Right renal pelvis (tissue), 4 donors: Measurements from ENCODE around the gene GPR137B. TPM values are rescaled to one million over a fixed set of nuclear protein-coding genes. Genes with fewer than 3 reads are reported as not detected.
A peak's percentile ranks its signal among the peaks of the same experiment; 100 is the strongest.

Source experiments
- DNase-seq, 4 donors: peaks; one replicate each; pipeline ENCODE4 v3.0.0-alpha.2; 2013; ENCODE audit warnings: low read depth in 4 of 4, low spot score in 3 of 4, missing footprints in 1 of 4
- polyA plus RNA-seq, 4 donors: library from polyadenylated mRNA; unstranded; fragments of 120-200 nt; gene quantifications; one replicate each; pipeline ENCODE4 v1.2.1, GENCODE V29; 2013; ENCODE audit not compliant: insufficient read length in 4 of 4

The GPR137B gene
- polyA plus RNA-seq = 10 to 100 TPM; 36.4 to 47.4 (median 40.7) TPM

- DNase-seq = no peak
These were observed at the start of gene GPR137B for GRCh38 chr1:236142253-236143103. TSS of gene GPR137B (plus strand) at chr1:236142539. CDS start at chr1:236142623, 84 bp downstream.

GRCh38 chr1:236092899-236093298 lies 49.4 kb upstream of the GPR137B start:
- DNase-seq = no peak

GRCh38 chr1:236095705-236096520 lies 46.4 kb upstream of the GPR137B start:
- no peak for DNase-seq

GRCh38 chr1:236096660-236097482 lies 45.5 kb upstream of the GPR137B start:
- peak in 3 of 4 donors; percentile 38 to 68 (median 57) for DNase-seq

DNA sequence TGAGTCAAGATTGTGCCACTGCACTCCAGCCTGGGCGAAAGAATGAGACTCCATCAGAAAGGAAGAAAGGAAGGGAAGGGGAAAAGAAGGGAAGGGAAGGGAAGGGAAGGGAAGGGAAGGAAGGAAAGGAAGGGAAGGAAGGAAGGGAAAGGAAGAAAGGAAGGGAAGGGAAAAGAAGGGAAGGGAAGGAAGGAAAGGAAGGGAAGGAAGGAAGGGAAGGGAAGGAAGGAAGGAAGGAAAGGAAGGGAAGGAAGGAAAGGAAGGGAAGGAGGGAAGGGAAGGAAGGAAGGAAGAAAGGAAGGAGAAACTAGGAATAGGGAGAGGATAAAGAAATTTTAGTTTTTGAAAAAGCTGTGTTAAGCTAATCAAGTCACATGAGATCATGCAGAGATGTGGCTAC lies 44.1 kb upstream of the GPR137B start:
- no peak for DNase-seq

GRCh38 chr1:236099355-236099974 lies 42.9 kb upstream of the GPR137B start:
- no peak for DNase-seq

- no peak for DNase-seq
These were observed 41.5 kb upstream of the GPR137B start for GRCh38 chr1:236100799-236101198.

GRCh38 chr1:236101233-236102200 lies 40.8 kb upstream of the GPR137B start:
- DNase-seq = no peak

DNA sequence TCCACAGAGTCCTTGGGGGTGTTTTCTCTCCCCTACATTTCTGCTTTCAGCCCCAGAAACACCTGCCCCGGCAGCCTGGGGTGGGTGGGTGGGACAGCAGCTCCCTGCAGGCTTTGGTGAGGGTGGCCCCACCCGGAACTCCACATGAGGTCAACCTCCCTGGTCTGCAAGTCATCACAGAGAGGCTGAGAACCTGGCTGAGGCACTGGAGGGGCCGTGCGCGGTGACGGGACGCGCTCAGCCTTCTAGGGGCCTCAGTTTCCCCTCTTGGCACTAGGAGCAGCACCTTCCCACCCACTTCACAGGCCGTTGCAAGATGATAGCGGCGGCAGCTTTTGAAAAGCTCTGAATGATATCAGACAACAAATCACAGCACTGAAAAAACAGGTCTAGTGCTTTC lies 39.7 kb upstream of the GPR137B start:
- DNase-seq = no peak

DNA sequence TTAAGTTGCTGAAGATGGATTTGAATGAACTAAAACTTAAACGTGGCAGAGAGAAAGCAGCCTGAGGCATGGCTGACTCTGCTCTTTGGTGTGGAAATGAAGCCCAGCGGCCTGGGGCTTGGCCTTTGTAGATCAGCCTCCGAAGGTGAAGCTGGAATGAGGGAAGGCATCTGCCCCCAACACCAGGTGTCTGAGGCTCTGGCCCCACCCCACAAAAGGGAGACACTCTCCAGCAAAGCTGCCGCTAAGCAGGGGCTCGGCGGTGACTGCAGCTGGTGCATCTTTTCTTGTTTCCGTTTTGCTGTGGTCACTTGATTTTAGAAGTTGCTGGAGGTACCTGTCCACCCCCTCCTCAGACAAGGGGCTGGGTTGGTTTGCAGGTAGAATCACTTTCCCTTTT lies 39.3 kb upstream of the GPR137B start:
- DNase-seq = no peak

DNA sequence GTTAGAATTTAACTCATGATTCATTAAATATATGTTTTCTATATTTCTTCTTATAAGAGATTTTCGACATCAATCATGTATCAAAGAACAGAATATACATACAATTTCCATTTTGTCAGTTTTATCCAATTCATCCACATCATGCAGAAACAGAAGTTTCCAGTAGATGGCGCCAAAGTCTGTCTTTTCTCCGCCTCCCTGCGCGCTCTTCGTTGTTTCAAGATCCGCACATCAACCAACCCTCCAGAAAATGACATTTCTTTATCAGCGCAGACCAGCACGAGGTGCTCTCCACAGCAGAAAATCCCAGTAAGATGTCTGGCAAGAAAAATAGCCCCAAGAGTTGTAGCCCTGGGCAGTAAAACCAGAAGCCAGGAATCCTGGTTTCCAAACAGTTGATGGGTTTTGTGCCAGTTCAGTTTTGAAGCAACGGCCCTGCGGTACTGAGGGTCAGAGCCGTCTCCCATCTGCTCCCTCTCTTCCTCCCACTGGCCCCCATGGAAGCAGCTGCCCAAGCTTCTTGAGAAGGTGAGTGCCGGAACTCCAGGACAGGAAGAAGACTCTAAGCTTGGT lies 38.6 kb upstream of the GPR137B start:
- peak; percentile 26 to 65 (median 42) for DNase-seq

DNA sequence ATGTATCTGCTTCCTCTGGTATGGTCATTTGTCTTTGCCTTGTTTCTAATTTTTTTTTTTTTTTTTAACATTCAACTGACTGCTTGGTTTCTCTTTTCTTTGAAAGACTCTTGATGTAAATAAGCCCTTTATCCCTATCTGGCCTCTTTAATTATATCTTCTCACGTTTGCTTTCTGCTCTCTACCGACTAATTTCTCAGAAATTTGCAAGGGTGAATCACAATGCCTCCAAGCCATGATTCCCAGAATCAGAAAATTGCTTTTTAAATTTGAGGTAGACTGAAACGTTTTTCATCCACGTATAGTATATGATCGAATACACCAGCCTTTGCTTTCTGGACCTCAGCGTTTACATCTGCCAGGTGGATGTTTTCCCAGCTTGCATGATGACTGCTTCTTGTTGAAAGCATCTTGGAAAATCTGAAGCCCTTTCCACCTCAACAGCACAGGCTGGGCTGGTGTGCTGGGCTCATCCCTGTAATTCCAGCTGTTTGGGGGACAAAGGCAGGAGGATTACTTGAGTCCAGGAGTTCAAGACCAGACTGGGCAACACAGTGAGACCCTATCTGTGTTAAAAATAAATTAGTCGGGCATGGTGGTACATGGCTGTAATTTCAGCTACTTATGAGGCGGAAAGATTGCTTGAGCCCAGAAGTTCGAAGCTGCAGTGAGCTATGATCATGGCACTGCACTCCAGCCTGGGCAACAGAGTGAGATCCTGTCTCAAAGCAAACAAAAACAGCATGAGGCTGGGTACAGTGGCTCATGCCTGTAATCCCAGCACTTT lies 35.0 kb upstream of the GPR137B start:
- DNase-seq = no peak

DNA sequence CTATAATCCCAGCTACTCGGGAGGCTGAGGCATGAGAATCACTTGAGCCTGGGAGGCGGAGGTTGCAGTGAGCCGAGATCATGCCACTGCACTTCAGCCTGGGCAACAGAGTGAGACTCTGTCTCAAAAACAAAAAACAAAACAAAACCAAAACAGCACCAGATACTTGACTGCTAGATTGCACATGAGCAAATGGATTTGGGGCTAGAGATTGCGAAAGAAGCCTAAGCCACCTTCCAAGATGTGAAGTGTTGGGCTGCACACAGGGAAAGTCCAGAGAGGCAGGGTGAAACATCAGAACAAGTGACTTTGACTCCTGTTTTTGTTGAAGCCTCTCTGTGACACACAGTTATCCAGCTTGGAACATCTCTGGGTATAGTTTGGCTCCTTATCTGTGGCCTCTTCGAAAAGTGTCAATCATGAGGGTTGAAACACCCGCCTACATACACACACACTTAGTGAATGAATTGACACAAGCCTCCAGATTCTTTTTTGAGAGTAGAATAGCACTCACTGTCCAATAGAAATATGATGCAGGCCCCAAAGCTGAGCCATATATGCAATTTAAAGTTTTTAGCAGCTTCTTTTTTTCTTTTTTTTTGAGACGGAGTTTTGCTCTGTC lies 34.2 kb upstream of the GPR137B start:
- DNase-seq = no peak

- DNase-seq = no peak
These were observed 32.2 kb upstream of the GPR137B start for GRCh38 chr1:236110137-236110536.

DNA sequence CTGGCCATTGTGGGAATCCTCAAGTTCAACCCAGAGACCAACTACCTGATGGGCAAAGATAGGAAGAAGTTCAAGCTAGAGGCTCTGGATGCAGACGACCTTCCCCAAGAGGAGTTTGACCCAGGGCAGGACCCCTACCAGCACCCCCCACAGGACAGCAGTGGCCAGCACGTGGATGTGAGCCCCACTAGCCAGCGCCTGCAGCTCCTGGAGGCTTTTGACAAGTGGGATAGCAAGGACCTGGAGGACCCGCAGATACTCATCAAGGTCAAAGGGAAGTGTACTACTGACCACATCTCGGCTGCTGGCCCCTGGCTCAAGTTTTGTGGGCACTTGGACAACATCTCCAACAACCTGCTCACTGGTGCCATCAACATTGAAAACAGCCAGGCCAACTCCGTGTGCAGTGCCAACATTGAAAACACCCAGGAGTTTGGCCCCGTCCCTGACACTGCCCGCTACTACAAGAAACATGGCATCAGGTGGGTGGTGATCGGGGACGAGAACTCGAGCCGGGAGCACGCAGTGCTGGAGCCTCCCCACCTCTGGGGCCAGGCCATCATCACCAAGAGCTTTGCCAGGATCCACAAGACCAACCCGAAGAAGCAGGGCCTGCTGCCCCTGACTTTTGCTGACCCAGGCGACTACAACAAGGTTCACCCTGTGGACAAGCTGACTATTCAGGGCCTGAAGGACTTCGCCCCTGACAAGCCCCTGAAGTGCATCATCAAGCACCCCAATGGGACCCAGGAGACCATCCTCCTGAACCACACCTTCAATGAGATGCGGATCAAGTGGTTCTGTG lies 30.6 kb upstream of the GPR137B start:
- no peak for DNase-seq

- no peak for DNase-seq
These were observed 30.1 kb upstream of the GPR137B start for GRCh38 chr1:236112332-236112627.
